Erythroblast (primary cell): ENCODE measurements around the gene SRM.

Experiments used
- GATA1 ChIP-seq: IDR thresholded peaks from 2 replicates; pipeline ENCODE4 v1.6.1; 2011; ENCODE audit warnings: low read depth, mild to moderate bottlenecking, control low read depth, low read length, moderate library complexity
- POLR2A ChIP-seq: IDR thresholded peaks from 2 replicates; pipeline ENCODE4 v1.6.1; 2011; ENCODE audit warnings: mild to moderate bottlenecking, low read length

- TF ChIP-seq POLR2A = no peak
- TF ChIP-seq GATA1 = no peak
These were observed 17.8 kb downstream of the SRM start for GRCh38 chr1:11042065-11042464.
